ENCODE measurements around the gene LRRFIP2.
"Not testable (repeated sequence)": the region's sequence is repeated elsewhere in the genome, so short reads cannot be mapped to it uniquely, and the experiment has no call there.

The LRRFIP2 gene

DNA sequence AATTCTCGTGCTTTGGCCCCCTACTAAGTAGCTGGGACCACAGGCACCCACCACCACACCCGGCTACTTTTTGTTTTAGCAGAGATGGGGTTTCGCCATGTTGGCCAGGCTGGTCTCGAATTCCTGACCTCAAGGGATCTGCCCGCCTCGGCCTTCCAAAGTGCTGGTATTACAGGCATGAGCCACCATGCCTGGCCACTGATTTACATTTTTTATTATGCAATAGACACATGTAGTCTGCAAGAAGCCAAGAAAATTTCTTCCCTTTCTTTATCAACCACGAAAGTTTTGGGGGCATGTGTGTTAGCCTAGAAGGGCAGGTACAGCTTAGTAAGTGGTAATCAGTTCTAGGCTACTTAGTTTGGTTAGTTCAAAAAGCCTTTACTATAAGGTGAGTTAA lies 51.1 kb downstream of the LRRFIP2 start:
- DNase-seq (ENCODE audit: low spot score in 2 of 2), result no peak
- Mint-ChIP-seq H3K9me3 (no peaks in the 10 kb centered on the region), H3K36me3 (peaks cover 13% of the 10 kb centered on the region), H3K4me1 (no peaks in the 10 kb centered on the region), H3K4me3 (no peak overlapping the region), H3K27ac (no peak overlapping the region)
- no peak for ATAC-seq

DNA sequence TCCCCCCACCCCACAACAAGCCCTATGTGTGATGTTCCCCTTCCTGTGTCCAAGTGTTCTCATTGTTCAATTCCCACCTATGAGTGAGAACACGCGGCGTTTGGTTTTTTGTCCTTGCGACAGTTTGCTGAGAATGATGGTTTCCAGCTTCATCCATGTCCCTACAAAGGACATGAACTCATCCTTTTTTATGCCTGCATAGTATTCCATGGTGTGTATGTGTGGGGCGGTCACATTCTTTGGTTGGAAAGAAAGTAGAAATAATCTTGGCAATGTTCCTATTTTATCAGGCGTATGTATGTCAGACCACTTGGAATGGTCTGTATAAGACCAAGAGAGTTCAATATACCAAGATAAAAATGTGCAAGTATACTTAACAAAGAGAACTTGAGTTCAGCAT lies 52.3 kb downstream of the LRRFIP2 start:
- H3K4me1 Mint-ChIP-seq; H3K4me3 Mint-ChIP-seq; ATAC-seq; H3K27ac Mint-ChIP-seq; H3K9me3 Mint-ChIP-seq; DNase-seq (ENCODE audit: low spot score in 2 of 2): not testable (repeated sequence)
- H3K36me3 Mint-ChIP-seq, result peaks cover 13% of the 10 kb centered on the region

DNA sequence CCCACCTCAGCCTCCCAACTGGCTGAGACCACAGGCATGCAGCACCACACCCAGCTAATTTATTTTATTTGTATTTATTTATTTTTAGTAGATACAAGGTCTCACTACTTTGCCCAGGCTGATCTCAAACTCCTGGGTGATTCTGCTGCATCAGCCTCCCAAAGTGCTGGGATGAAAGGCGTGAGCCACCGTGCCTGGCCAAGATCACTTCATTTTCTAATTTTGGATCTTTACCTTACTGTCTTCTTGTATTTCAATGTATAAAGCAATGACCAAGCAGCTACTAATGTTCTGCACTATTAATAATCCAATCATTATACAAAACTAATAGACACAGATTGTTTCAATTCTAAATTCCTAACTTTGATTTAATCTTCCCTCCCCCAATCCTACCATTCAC lies 56.2 kb downstream of the LRRFIP2 start:
- no peaks in the 10 kb centered on the region for H3K9me3 Mint-ChIP-seq
- H3K27ac Mint-ChIP-seq, result no peak overlapping the region
- peaks cover 6% of the 10 kb centered on the region for H3K4me1 Mint-ChIP-seq
- peaks cover 7% of the 10 kb centered on the region for H3K36me3 Mint-ChIP-seq
- ATAC-seq (no peak), DNase-seq (ENCODE audit: low spot score in 2 of 2) (no peak)
- H3K4me3 Mint-ChIP-seq, result no peak overlapping the region

DNA sequence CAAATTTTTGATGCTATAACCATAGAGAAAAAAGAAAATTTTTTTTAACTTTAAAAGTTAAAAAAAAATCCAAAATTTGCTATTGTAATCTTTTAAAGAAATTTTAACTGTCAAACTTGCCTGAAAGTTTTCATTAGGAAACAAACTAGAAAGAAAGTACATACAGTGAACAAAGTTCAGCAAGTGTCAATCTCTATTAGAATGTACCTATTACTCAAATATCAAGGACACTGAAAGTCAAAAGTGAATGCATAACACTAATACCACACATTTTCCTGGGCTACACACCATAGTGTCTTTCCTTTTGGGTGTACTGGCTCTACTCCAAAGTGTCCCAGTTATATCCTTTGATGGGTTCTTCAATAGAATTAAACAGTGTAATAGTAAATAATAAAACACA lies 56.8 kb downstream of the LRRFIP2 start:
- Mint-ChIP-seq H3K4me3 (no peak overlapping the region), H3K27ac (no peak overlapping the region), H3K9me3 (no peaks in the 10 kb centered on the region), H3K36me3 (peaks cover 7% of the 10 kb centered on the region), H3K4me1 (peaks cover 6% of the 10 kb centered on the region)
- DNase-seq (ENCODE audit: low spot score in 2 of 2) (no peak), ATAC-seq (no peak)

DNA sequence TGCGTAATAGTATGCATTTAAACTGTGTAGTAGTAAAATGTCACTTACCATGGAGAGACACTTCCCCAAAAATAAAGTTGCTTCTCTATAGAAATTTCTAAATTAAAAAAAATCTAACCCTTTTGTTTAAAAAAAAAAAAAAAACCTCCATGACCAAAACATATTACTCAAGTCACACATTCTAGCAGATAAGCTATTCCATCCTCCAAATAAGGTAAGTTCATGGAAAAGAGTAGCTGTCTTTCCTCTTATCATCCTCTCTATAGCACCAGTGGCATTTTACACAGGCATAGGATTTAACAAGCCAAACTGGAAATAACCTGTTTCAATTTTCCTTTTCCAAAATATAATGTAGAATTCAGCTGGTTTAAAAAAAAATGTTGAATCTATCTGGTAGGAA lies 57.4 kb downstream of the LRRFIP2 start:
- DNase-seq (ENCODE audit: low spot score in 2 of 2) (no peak), ATAC-seq (no peak)
- Mint-ChIP-seq H3K36me3 (peaks cover 7% of the 10 kb centered on the region), H3K4me3 (no peak overlapping the region), H3K27ac (no peak overlapping the region), H3K4me1 (peaks cover 6% of the 10 kb centered on the region), H3K9me3 (no peaks in the 10 kb centered on the region)

DNA sequence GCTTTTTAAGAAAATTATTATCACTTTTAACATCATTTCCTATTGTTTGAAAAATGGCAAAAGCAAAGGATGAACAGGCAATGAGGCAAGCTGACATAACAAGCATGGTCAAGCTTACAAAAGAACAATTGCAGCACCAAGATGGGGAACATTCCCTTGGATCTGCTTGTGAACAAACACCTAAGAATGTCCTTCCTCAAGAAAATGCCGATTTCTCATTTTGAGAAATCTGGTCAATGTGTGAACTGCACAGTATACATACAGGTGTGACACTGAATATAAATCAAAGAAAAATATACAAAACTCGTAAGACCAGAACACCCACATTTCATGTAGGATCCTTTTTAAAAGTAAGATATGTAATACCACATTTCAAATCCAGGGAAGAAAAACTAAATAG lies 58.9 kb downstream of the LRRFIP2 start:
- H3K4me3 Mint-ChIP-seq, result no peak overlapping the region
- H3K27ac Mint-ChIP-seq, result peak overlapping the region; percentile 52
- H3K36me3 Mint-ChIP-seq, result no peaks in the 10 kb centered on the region
- H3K4me1 Mint-ChIP-seq, result peaks cover 6% of the 10 kb centered on the region
- H3K9me3 Mint-ChIP-seq, result no peaks in the 10 kb centered on the region
- no peak for ATAC-seq
- no peak for DNase-seq (ENCODE audit: low spot score in 2 of 2)

DNA sequence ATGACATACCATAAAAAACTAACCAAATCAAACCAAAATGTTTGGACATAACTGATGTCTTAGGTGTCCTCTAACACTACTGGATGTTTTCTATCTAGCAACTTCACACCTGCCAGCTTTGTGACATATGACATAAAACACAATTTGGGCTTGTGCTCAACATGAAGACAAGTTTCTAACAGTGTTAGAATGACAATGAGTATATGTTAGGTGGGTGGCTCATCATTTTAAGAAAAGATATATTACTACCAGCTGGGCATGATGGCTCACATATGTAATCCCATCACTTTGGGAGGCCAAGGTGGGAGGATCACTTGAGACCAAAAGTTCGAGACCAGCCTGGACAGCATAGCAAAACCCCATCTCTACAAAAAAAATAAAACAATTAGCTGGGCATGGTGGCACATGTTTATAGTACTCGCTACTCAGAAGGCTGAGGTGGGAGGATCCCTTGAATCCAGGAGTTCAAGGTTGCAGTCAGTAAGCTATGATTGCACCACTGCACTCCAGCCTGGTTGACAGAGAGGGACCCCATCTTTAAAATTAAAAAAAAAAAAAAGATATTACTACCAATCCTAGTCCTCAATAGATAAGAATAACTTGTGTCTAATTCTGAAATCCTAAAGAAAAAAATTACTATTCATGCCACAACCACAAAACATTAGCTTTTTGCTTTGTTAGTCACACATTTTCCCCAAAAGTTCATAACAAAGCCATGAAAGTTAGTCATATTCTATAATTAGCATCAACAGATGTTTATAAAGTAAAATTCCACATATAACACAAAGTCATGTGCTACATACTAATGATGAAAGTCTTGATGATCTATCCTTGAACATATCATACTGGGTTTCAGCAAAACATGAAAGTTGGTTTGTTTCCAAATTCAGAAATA lies 59.9 kb downstream of the LRRFIP2 start:
- no peak overlapping the region for H3K4me3 Mint-ChIP-seq
- ATAC-seq (peak; percentile 73), DNase-seq (ENCODE audit: low spot score in 2 of 2) (no peak)
- peak overlapping the region; percentile 52 for H3K27ac Mint-ChIP-seq
- no peaks in the 10 kb centered on the region for H3K36me3 Mint-ChIP-seq
- H3K9me3 Mint-ChIP-seq, result no peaks in the 10 kb centered on the region
- H3K4me1 Mint-ChIP-seq, result peaks cover 6% of the 10 kb centered on the region

DNA sequence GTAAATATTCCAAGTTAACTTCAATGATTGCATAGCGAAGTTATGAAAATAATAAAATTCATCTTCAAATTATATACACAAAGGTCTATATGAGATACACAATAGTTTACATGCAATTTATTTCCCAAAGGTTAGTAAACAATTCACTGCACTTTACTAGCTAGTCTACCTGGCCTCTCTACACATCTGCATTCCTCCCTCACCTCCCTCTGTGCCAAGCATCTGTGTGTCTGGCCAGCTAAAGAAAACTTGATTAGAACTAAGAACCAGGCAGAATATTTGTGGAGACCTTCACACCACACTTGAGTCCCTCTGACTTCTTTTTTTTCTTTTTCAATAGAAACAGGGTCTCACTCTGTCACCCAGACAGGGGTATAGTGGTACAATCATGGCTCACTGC lies 61.4 kb downstream of the LRRFIP2 start:
- DNase-seq (ENCODE audit: low spot score in 2 of 2) (no peak), ATAC-seq (no peak)
- Mint-ChIP-seq H3K4me1 (peaks cover 6% of the 10 kb centered on the region), H3K36me3 (no peaks in the 10 kb centered on the region), H3K27ac (no peak overlapping the region), H3K4me3 (no peak overlapping the region), H3K9me3 (no peaks in the 10 kb centered on the region)

DNA sequence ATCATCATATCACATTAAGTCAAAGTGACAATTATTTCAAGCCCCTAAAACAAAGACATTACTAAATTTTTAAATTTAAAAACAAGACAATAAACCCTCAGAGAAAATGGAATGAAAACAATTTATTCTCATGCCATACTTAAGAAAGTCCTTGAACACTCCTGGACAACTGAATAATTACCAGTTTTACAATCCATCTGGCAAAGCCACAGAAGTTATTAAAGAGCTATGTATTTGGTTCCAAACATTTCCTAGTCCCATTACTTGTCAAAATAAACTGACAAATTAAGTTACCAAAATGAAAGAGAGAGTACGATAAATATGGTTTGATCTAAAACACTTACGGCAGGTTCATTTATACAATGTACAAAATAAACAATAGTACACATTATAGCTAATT lies 63.2 kb downstream of the LRRFIP2 start:
- H3K27ac Mint-ChIP-seq, result no peak overlapping the region

DNA sequence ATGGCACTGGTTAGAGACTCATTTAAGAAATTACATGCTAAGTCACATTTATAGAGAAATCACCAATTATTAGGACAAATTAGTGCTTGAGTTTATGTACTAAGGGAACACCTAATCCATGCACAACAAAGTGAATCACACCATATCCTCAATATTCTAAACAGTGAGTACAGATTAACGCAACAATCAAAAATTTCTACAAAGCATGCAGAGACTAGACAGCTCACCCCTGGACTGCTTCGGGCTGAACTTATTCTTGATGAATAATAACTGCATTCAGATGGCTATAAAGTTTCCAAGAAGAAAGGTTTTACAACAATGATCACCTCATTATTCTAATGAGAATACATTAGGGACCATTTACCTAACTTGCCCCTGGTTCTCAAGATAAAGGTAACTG lies 66.5 kb downstream of the LRRFIP2 start:
- no peaks in the 10 kb centered on the region for H3K9me3 Mint-ChIP-seq
- no peaks in the 10 kb centered on the region for H3K4me1 Mint-ChIP-seq
- no peak overlapping the region for H3K4me3 Mint-ChIP-seq
- DNase-seq (ENCODE audit: low spot score in 2 of 2) (no peak), ATAC-seq (no peak)
- H3K36me3 Mint-ChIP-seq, result no peaks in the 10 kb centered on the region
- no peak overlapping the region for H3K27ac Mint-ChIP-seq

More for the DNA sequence above, 63.2 kb downstream of the LRRFIP2 start:
- no peak for ATAC-seq
- H3K4me3 Mint-ChIP-seq, result no peak overlapping the region
- no peaks in the 10 kb centered on the region for H3K36me3 Mint-ChIP-seq
- no peaks in the 10 kb centered on the region for H3K9me3 Mint-ChIP-seq
- DNase-seq (ENCODE audit: low spot score in 2 of 2), result no peak
- H3K4me1 Mint-ChIP-seq, result peaks cover 6% of the 10 kb centered on the region

DNA sequence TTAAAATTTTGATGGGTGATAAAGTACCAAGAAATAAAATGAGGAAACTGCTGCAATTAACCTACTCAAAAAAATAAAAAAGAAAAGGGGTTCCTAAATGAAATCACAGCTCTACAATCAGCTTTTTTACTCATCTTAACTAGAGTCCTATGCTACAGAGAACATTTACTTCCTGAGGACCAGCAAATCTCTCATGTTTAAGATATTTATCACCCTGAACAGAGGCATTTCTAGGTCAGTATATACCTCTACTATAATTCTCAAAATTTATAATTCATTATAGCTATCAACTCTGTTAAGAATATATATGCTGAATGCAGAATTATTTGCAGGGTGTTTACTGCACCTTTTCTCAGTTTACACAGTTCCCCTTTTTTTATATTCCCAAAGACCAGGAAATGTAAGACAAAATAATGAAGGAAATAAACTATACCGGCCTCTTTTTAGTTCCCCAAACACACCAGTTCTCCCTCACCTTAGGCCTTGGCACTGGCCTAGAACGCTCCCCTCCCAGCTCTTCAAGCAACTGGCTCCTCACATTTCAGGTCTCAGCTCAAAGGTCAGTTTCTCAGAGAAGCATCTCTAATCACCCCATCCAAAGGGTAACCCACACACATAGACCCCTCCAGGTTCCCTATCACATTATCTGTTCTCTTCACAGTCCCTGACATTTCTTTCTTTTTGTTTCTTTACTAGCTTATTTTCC lies 71.1 kb downstream of the LRRFIP2 start:
- ATAC-seq, result no peak
- H3K4me1 Mint-ChIP-seq, result no peaks in the 10 kb centered on the region
- DNase-seq (ENCODE audit: low spot score in 2 of 2), result no peak
- no peaks in the 10 kb centered on the region for H3K9me3 Mint-ChIP-seq
- H3K4me3 Mint-ChIP-seq, result no peak overlapping the region
- no peak overlapping the region for H3K27ac Mint-ChIP-seq
- peaks cover 6% of the 10 kb centered on the region for H3K36me3 Mint-ChIP-seq

DNA sequence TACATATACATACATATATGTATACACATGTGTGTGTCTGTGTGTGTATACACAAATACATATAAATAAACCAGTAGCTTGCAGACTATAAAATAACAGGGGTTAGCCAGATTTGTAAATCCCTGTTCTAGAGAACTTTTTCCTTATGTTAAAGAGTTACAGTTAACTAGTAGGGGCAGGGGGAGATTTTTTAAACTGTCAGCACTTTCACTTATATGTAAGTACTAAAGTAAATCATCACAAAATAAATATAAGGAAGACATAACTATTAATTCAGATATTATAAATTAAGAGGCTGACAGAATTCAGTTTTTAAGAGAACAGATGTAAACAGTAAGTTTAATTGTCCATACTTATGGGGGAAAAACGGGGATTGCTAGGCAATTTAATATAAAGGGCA lies 74.0 kb downstream of the LRRFIP2 start:
- no peaks in the 10 kb centered on the region for H3K9me3 Mint-ChIP-seq

DNA sequence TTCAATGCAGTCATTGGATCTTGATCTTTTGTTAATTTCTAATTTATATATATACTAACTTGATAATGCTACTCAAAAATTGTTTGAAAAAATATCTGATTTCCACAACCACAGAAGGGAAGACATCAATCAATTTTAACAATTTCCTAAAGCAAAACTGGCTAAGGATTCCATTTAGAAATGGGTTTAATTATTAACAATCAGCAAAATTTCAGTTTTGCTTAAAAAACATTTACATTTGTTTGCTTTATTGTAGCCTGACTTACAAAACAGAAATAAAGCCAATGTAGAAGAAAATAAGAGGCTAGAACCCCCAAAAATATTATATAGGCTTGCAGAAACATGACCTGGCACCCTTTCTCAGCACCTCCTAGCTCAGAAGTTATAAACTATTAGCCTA lies 74.9 kb downstream of the LRRFIP2 start:
- H3K36me3 Mint-ChIP-seq, result peaks cover 19% of the 10 kb centered on the region
- DNase-seq (ENCODE audit: low spot score in 2 of 2) (no peak), ATAC-seq (no peak)
- H3K4me1 Mint-ChIP-seq, result no peaks in the 10 kb centered on the region
- no peaks in the 10 kb centered on the region for H3K9me3 Mint-ChIP-seq
- H3K4me3 Mint-ChIP-seq, result no peak overlapping the region
- H3K27ac Mint-ChIP-seq, result no peak overlapping the region

More for the DNA sequence above, 74.0 kb downstream of the LRRFIP2 start:
- no peak overlapping the region for H3K4me3 Mint-ChIP-seq
- peaks cover 14% of the 10 kb centered on the region for H3K36me3 Mint-ChIP-seq
- ATAC-seq (no peak), DNase-seq (ENCODE audit: low spot score in 2 of 2) (no peak)
- no peak overlapping the region for H3K27ac Mint-ChIP-seq
- no peaks in the 10 kb centered on the region for H3K4me1 Mint-ChIP-seq

DNA sequence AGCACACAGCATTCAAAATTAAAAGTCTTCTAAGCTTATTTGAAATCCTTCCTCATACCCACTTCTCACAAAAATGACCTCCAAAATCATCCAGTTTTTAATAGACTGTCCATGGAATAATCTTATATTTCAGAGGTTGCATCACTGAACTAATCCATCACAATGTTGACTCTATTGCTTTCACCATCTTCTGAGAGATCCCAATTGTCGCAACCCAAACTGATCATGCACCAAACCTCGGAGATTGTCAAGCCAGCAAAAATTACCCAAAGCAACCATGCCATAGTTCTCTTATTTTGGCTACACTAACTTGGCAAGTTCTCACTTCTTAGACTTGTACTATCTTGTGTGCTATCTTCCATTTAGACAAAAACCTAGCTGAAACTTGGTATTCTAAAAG lies 75.5 kb downstream of the LRRFIP2 start:
- no peak for ATAC-seq
- no peaks in the 10 kb centered on the region for H3K4me1 Mint-ChIP-seq
- no peak for DNase-seq (ENCODE audit: low spot score in 2 of 2)
- H3K4me3 Mint-ChIP-seq, result no peak overlapping the region
- H3K27ac Mint-ChIP-seq, result no peak overlapping the region
- no peaks in the 10 kb centered on the region for H3K9me3 Mint-ChIP-seq
- H3K36me3 Mint-ChIP-seq, result peaks cover 21% of the 10 kb centered on the region

DNA sequence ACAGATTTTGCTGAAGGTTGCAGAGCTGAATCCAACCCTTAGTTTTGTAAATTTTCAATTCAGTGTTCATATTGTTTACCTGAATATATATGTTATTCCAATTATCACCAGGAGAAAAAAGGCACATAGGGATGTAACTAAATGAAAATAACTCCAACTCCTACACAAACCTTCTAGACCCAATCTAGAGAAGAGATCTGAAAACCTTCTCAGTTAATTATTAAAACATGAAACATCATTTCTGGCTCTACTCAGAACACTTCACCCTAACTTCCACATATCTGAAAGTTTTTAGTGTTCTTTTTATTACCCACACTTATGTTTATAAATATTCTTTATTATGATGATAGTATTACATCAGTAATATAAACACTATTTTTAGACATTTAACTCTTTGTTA lies 76.6 kb downstream of the LRRFIP2 start:
- peak overlapping the region; percentile 3 for H3K27ac Mint-ChIP-seq
- no peak for ATAC-seq
- H3K36me3 Mint-ChIP-seq, result peaks cover 28% of the 10 kb centered on the region
- no peak overlapping the region for H3K4me3 Mint-ChIP-seq
- no peak for DNase-seq (ENCODE audit: low spot score in 2 of 2)
- H3K9me3 Mint-ChIP-seq, result no peaks in the 10 kb centered on the region
- no peaks in the 10 kb centered on the region for H3K4me1 Mint-ChIP-seq

DNA sequence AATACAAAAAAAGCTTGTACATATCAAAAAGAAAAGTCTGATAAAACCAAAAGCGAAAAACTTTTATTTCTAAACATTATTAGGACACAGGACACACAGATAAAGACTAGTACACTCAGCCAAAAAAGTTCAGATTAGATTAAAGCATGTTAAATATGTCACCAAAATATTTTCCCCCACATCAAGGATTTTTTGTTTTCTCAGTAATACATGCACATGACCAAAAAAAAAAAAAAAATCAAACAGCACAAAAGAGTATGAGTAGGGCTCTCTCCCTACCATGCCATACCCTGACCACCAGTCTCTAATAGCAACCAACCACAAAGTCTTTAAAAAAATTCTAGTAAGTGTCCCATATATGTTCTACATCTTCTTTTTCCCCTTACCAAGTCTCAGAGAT lies 77.4 kb downstream of the LRRFIP2 start:
- no peak overlapping the region for H3K4me3 Mint-ChIP-seq
- no peaks in the 10 kb centered on the region for H3K9me3 Mint-ChIP-seq
- H3K27ac Mint-ChIP-seq, result peak overlapping the region; percentile 3
- DNase-seq (ENCODE audit: low spot score in 2 of 2) (no peak), ATAC-seq (no peak)
- peaks cover 24% of the 10 kb centered on the region for H3K36me3 Mint-ChIP-seq
- H3K4me1 Mint-ChIP-seq, result no peaks in the 10 kb centered on the region

Measured in stimulated activated effector memory CD8-positive, alpha-beta T cell treated with anti-CD3 and anti-CD28 coated beads, Interleukin-12 subunit alpha, Interleukin-12 subunit beta, amount 100 ng/mL, for 72 hours (primary cell).